Mucosa of rectum (tissue), 2 donors: ENCODE measurements around the gene LRRC72.

Experiments used
- H3K27ac ChIP-seq, 2 donors: one replicate each; pipeline ENCODE4 v1.7.0; 2013; ENCODE audit warnings: inconsistent platforms in 2 of 2, low read depth in 2 of 2, low read length in 2 of 2
- H3K27me3 ChIP-seq, 2 donors: one replicate each; pipeline ENCODE4 v1.7.0; 2013; ENCODE audit warnings: low read length in 2 of 2; ENCODE audit not compliant: control insufficient read depth in 2 of 2, insufficient read depth in 2 of 2
- H3K36me3 ChIP-seq, 2 donors: one replicate each; pipeline ENCODE4 v1.7.0; 2013; ENCODE audit warnings: low read length in 2 of 2; ENCODE audit not compliant: control insufficient read depth in 2 of 2, insufficient read depth in 2 of 2
- H3K4me1 ChIP-seq, 2 donors: one replicate each; pipeline ENCODE4 v1.7.0; 2013; ENCODE audit warnings: low read length in 2 of 2, mild to moderate bottlenecking in 1 of 2; ENCODE audit not compliant: control insufficient read depth in 2 of 2, insufficient read depth in 2 of 2
- H3K4me3 ChIP-seq, 2 donors: one replicate each; pipeline ENCODE4 v1.7.0; 2013; ENCODE audit warnings: low read length in 2 of 2
- H3K9ac ChIP-seq, 2 donors: one replicate each; pipeline ENCODE4 v1.7.0; 2013; ENCODE audit warnings: low read length in 2 of 2, low read depth in 1 of 2, mild to moderate bottlenecking in 1 of 2
- H3K9me3 ChIP-seq, 2 donors: one replicate each; pipeline ENCODE4 v1.7.0; 2013; ENCODE audit warnings: low read length in 2 of 2; ENCODE audit not compliant: control insufficient read depth in 2 of 2
- donor health status: healthy.
- donor health status: Normal muscosa, but diverticular disease.

LRRC72 gene

DNA sequence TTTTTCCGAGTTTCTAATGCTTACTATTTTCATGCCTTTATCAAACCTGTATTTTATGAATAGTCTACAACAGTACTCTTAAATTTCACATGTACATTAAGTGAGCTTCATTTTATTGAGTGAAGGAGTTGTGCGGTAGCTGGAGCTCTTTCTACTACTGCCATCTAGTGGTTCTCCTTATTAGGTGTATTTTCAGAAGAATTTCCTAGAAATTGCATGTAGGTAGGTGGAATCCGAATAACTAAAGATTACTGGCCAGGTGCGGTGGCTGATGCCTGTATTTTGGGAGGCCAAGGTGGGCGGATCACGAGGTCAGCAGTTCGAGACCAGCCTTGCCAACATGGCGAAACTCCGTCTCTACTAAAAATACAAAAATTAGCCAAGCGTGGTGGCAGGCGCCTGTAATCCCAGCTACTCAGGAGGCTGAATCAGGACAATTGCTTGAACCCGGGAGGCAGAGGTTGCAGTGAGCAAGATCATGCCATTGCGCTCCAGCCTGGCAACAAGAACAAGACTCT, 38.3 kb downstream of the LRRC72 start:
- Histone ChIP-seq H3K9me3 (no peaks in the 10 kb centered on the region), H3K4me3 (no peak overlapping the region), H3K27me3 (no peaks in the 10 kb centered on the region)

DNA sequence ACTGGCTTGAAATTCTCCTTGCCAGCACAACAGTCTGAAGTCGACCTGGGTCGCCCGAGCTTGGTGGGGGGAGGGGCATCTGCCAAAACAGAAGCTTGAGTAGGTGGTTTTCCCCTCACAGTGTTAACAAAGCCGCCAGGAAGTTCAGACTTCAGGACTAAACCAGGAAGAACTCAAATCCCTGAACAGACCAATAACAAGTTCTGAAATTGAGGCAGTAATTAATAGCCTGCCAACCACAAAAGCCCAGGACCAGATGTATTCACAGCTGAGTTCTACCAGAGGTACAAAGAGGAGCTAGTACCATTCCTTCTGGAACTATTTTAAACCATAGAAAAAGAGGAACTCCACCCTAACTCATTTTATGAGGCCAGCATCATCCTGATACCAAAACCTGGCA, 45.3 kb downstream of the LRRC72 start:
- Histone ChIP-seq H3K27ac (no peak overlapping the region), H3K27me3 (no peaks in the 10 kb centered on the region), H3K9me3 (no peaks in the 10 kb centered on the region), H3K4me1 (no peaks in the 10 kb centered on the region), H3K4me3 (no peak overlapping the region), H3K36me3 (no peaks in the 10 kb centered on the region), H3K9ac (no peak overlapping the region)

More for the DNA sequence above, 38.3 kb downstream of the LRRC72 start:
- Histone ChIP-seq H3K36me3 (no peaks in the 10 kb centered on the region), H3K4me1 (no peaks in the 10 kb centered on the region), H3K9ac (no peak overlapping the region), H3K27ac (no peak overlapping the region)

DNA sequence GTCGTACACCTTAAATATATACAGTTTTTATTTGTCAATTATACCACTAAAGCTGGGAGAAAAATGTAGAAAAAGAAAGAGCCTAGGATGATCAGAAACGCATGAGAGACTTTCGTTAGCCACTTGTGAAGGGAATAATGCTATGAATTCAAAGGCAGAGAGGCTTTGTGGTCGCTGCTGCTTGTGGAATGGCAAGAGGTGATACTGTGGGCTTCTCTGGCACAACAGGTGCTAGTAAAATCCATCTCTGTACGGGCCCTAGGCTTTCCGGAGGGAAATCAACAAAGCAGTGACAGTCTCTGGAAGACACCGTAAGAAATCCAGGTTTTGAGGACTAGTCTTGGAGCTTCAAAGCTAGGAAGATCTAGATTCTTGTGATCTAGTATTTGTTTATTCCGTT, 52.6 kb downstream of the LRRC72 start:
- Histone ChIP-seq H3K27ac (no peak overlapping the region), H3K4me1 (no peaks in the 10 kb centered on the region)

DNA sequence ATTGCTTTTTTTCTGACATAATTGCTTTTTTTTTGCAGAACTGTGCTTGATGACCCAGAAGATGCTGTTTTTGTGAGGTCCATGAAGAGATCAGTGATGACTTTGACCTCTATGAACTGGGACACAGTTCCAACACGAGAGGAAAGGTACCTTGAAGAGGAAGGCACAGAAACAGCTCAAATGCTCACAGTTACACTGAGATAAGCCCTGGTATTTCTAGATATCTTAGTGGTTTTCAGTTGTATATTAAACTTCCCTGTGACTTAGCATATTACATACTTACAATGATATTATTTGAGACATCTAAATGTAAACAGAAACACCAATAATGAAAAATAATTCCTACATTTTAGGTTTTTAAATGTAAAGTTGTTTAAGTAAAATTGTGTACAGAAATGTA, 54.7 kb downstream of the LRRC72 start:
- no peaks in the 10 kb centered on the region for H3K9me3 ChIP-seq
- no peak overlapping the region for H3K4me3 ChIP-seq
- no peaks in the 10 kb centered on the region for H3K36me3 ChIP-seq
- no peaks in the 10 kb centered on the region for H3K4me1 ChIP-seq
- no peak overlapping the region for H3K27ac ChIP-seq
- no peaks in the 10 kb centered on the region for H3K27me3 ChIP-seq
- H3K9ac ChIP-seq = no peak overlapping the region

More for the DNA sequence above, 52.6 kb downstream of the LRRC72 start:
- no peaks in the 10 kb centered on the region for H3K27me3 ChIP-seq
- H3K4me3 ChIP-seq = no peak overlapping the region
- H3K9me3 ChIP-seq = no peaks in the 10 kb centered on the region
- no peak overlapping the region for H3K9ac ChIP-seq
- no peaks in the 10 kb centered on the region for H3K36me3 ChIP-seq

DNA sequence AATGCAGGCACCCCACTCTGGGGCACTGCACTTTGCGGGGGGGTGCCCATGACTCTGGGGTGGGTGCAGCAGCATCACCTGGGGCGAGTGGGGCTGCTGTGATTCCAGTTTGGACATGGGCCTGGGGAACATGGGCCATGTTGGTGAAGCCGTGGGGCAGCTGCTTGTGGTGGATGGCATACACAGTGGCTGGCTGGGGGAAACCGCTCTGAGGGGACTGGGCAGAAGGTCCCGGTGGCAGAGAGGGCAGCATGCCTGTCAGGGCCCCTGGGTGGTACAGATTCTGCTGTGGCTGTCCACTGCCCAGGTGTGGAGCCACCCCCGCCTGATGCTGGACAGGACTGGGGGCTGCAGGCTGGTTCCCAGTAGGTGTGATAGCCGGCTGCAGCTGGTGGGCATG, 57.2 kb downstream of the LRRC72 start:
- Histone ChIP-seq H3K9me3 (no peaks in the 10 kb centered on the region), H3K4me1 (no peaks in the 10 kb centered on the region), H3K36me3 (no peaks in the 10 kb centered on the region), H3K27ac (no peak overlapping the region), H3K4me3 (no peak overlapping the region), H3K27me3 (no peaks in the 10 kb centered on the region), H3K9ac (no peak overlapping the region)

DNA sequence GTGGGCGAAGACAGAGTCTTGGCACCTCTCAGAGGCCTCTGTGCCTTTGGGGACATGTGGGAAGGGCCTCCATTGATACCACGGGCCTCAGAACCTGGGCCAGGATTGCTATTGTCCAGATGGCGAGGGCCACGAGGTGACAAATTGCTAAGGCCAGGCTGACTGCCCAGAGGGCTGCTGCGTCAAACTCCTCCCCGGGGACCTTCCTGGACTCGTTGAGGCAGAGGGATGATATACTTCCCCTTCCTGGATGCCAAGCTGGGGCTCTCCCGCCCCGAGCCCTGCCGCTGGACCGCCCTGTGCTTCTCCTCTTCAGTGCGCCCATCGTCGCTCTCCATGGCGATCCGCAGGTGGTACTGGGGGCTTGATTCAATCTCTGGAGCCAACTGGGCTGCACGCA, 58.9 kb downstream of the LRRC72 start:
- H3K36me3 ChIP-seq = no peaks in the 10 kb centered on the region
- H3K9me3 ChIP-seq = no peaks in the 10 kb centered on the region
- peaks cover 0 to 2% of the 10 kb centered on the region in 2 donors for H3K4me1 ChIP-seq
- H3K4me3 ChIP-seq = no peak overlapping the region
- no peaks in the 10 kb centered on the region for H3K27me3 ChIP-seq
- no peak overlapping the region for H3K9ac ChIP-seq
- H3K27ac ChIP-seq = no peak overlapping the region

DNA sequence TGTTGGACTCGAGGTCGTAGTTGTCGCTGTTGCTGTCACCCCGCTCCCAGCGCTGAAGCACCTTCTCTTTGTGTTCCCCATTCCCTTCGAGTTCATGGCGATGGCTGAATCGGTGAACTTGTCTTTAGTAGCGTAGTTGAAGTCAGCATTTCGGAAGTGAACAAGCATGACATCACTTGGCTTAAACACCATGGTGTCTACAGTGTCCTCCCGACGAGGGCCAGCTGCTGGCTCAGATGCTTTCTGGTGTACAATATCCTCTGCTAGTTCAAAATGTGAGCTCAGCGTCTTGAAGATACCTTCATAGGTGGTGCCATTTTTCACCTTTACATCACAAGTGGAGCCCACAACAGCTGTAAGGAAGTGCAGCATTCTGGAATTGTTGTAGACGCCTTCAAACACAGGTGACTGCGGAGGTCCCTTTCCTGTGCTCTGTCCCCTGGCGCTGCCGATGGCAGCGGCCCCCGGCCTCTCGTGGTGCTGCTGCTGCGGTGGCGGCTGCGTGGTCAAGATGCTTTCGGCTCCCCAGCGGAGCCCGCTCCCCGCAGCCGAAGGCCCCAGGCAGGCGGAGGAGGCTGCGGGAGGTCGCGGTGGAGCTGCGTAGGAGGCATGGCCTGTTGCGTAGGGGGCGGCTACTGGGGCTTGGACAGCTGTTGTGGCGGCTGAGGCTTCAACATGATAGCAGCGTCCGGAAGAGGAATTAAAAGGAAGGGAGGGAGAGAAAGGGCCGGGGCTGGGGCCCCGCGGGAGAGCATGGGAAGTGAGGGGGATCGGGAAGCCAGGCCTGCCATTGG, 59.7 kb downstream of the LRRC72 start:
- H3K36me3 ChIP-seq = no peaks in the 10 kb centered on the region
- no peak overlapping the region for H3K4me3 ChIP-seq
- H3K27me3 ChIP-seq = no peaks in the 10 kb centered on the region
- no peaks in the 10 kb centered on the region for H3K9me3 ChIP-seq
- H3K9ac ChIP-seq = no peak overlapping the region
- no peak overlapping the region for H3K27ac ChIP-seq
- peaks cover 0 to 5% of the 10 kb centered on the region in 2 donors for H3K4me1 ChIP-seq

DNA sequence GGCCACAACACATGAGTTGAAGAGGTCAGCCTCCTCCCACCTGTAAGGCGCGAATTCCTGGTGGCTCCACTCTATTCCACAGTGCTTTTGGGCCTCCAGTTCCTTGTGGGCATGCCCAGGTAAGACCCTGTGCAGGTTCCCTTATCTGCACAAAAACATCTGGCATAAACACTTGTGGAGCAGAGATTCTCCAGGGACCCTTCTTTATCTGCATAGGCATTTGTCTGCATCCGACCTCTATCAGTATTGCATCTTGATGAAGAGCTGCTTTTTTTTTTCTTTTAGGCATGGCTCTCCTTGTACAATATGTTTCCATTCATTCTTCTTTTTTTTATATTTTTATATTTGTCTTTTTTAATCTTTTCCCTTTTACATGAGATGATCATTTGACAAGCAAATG, 60.5 kb downstream of the LRRC72 start:
- H3K27ac ChIP-seq = no peak overlapping the region
- H3K9me3 ChIP-seq = no peaks in the 10 kb centered on the region
- H3K4me3 ChIP-seq = no peak overlapping the region
- H3K9ac ChIP-seq = no peak overlapping the region
- H3K36me3 ChIP-seq = no peaks in the 10 kb centered on the region
- H3K4me1 ChIP-seq = peaks cover 0 to 5% of the 10 kb centered on the region in 2 donors
- H3K27me3 ChIP-seq = no peaks in the 10 kb centered on the region

DNA sequence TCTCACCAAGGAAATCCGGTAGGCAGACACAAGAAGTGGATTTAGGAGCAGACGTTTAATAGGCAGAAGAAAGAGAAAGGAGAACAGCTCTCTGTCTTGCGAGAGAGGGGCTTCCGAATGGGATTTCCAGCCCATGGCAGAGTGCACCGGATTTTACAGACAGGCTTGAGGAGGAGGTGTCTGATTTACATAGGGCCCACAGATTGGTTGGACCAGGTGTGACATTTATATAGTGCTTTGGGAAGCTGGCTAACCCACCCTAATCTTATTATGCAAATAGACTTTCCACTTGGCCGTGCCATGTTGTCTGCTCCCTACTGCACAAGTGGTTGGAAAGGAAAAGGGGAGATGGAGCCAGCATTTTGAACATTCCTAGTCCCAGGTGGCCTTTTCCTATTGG, 61.2 kb downstream of the LRRC72 start:
- no peak overlapping the region for H3K4me3 ChIP-seq
- H3K4me1 ChIP-seq = peaks cover 0 to 5% of the 10 kb centered on the region in 2 donors
- no peak overlapping the region for H3K9ac ChIP-seq
- no peaks in the 10 kb centered on the region for H3K9me3 ChIP-seq
- no peak overlapping the region for H3K27ac ChIP-seq
- no peaks in the 10 kb centered on the region for H3K36me3 ChIP-seq
- no peaks in the 10 kb centered on the region for H3K27me3 ChIP-seq

DNA sequence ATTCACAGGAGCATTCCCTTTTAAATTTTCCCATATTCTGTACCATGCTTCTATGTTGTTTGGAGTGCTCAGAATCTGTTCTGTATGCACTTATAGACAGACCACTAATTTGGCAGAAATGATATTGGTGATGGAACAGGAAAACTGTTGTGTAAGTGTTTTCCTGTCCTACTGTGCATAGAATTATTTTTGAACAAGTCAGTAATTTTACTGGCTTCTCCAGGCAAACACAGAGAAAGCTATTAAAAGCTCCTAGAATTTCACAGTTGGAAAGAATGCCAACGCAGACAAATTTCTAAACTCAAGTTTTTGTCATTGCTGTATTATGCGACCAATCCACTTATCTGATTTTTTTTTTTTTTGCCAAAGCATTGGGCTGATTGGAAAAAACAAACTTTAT, 63.3 kb downstream of the LRRC72 start:
- H3K9me3 ChIP-seq = no peaks in the 10 kb centered on the region
- H3K4me1 ChIP-seq = peaks cover 0 to 5% of the 10 kb centered on the region in 2 donors
- no peak overlapping the region for H3K9ac ChIP-seq
- H3K36me3 ChIP-seq = no peaks in the 10 kb centered on the region
- H3K4me3 ChIP-seq = no peak overlapping the region
- no peaks in the 10 kb centered on the region for H3K27me3 ChIP-seq
- no peak overlapping the region for H3K27ac ChIP-seq
